H54 (cell line): ENCODE measurements around the gene SRP9.
"Not testable (repeated sequence)": the region's sequence is repeated elsewhere in the genome, so short reads cannot be mapped to it uniquely, and the experiment has no call there.

Experiments used
- DNase-seq: peaks from one replicate; pipeline ENCODE4 v3.0.0; 2011; ENCODE audit warnings: low spot score, mixed read lengths; ENCODE audit not compliant: insufficient read length
- FAIRE-seq: peaks from 3 replicates; lab custom pipeline; 2011; peaks lifted over from hg19 to GRCh38; lab: Jason Lieb, UNC
- POLR2A ChIP-seq: IDR thresholded peaks from 2 replicates; pipeline ENCODE4 v1.6.1; 2011; ENCODE audit warnings: low read depth, mild to moderate bottlenecking, low read length

SRP9 gene

GRCh38 chr1:225776294-225776693, 1.3 kb upstream of the SRP9 start:
- FAIRE-seq (no peak), DNase-seq (no peak)
- TF ChIP-seq POLR2A, result no peak

GRCh38 chr1:225777058-225777582, 506 bp upstream of the SRP9 start:
- no peak for FAIRE-seq

GRCh38 chr1:225778337-225778669, 677 bp downstream of the SRP9 start:
- FAIRE-seq (no peak), DNase-seq (no peak)
- TF ChIP-seq POLR2A, result no peak

More at GRCh38 chr1:225777058-225777582, 506 bp upstream of the SRP9 start:
- DNase-seq, result no peak
- no peak for TF ChIP-seq POLR2A

- FAIRE-seq, DNase-seq: not testable (repeated sequence)
Measured at GRCh38 chr1:225779165-225779564, 1.5 kb downstream of the SRP9 start.

GRCh38 chr1:225780134-225780533, 2.5 kb downstream of the SRP9 start:
- DNase-seq, result no peak
- TF ChIP-seq POLR2A, result no peak
- no peak for FAIRE-seq

GRCh38 chr1:225780630-225781029, 3.0 kb downstream of the SRP9 start:
- DNase-seq, result no peak
- no peak for TF ChIP-seq POLR2A
- FAIRE-seq, result no peak

GRCh38 chr1:225789142-225789541, 11.5 kb downstream of the SRP9 start:
- FAIRE-seq, result peak; percentile 79
- DNase-seq, result not testable (repeated sequence)

GRCh38 chr1:225794954-225795353, 17.3 kb downstream of the SRP9 start:
- no peak for TF ChIP-seq POLR2A
- no peak for DNase-seq
- no peak for FAIRE-seq

- FAIRE-seq, DNase-seq: not testable (repeated sequence)
Measured at GRCh38 chr1:225796097-225796496, 18.5 kb downstream of the SRP9 start.

- not testable (repeated sequence) for FAIRE-seq, DNase-seq
Measured at GRCh38 chr1:225801146-225801545, 23.5 kb downstream of the SRP9 start.

GRCh38 chr1:225806249-225806648, 28.6 kb downstream of the SRP9 start:
- DNase-seq, result no peak
- FAIRE-seq, result no peak
- no peak for TF ChIP-seq POLR2A

- FAIRE-seq, DNase-seq: not testable (repeated sequence)
Measured at GRCh38 chr1:225806736-225807135, 29.1 kb downstream of the SRP9 start.

- TF ChIP-seq POLR2A, result no peak
- DNase-seq (no peak), FAIRE-seq (no peak)
Measured at GRCh38 chr1:225808136-225808535, 30.5 kb downstream of the SRP9 start.

GRCh38 chr1:225809842-225810578, 32.4 kb downstream of the SRP9 start, which contains the start of gene EPHX1:
TSS of gene EPHX1 (plus strand) at chr1:225810124. CDS start at chr1:225828730, 18,606 bp downstream.
- DNase-seq (peak; percentile 98), FAIRE-seq (no peak)
- peak; percentile 95 for TF ChIP-seq POLR2A

GRCh38 chr1:225810579-225811538, 33.2 kb downstream of the SRP9 start:
- DNase-seq, FAIRE-seq: not testable (repeated sequence)
